ENCODE results near the gene DBNDD2.

DBNDD2 gene

GRCh38 chr20:45387274-45387673 is 20.8 kb upstream of the DBNDD2 start:
- DNase-seq = no peak

- DNase-seq = no peak
These were observed 17.2 kb upstream of the DBNDD2 start for GRCh38 chr20:45390931-45391330.

DNA sequence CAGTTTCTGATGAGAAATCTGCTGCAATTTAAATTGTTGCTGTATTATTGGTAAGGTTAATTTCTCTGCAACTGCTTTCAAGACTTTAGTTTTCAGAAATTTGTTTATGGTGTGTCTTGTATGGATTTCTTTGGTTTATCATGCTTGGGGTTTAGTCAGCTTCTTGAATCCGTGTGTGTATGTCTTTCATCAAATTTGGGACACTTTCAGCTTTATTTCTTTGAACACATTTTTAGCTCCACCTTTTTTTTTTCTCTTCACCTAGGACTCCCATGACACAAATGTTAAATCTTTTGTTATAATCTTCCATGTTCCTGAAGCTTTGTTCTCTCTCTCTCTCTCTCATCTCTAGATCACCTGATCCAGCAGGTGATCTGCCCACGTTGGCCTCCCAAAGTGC is 16.5 kb upstream of the DBNDD2 start:
- no peak for DNase-seq

- DNase-seq = no peak
These were observed 15.4 kb upstream of the DBNDD2 start for GRCh38 chr20:45392733-45393132.

- DNase-seq = no peak
These were observed 13.6 kb upstream of the DBNDD2 start for GRCh38 chr20:45394221-45395113.

GRCh38 chr20:45395114-45395415 is 13.0 kb upstream of the DBNDD2 start:
- no peak for DNase-seq

DNA sequence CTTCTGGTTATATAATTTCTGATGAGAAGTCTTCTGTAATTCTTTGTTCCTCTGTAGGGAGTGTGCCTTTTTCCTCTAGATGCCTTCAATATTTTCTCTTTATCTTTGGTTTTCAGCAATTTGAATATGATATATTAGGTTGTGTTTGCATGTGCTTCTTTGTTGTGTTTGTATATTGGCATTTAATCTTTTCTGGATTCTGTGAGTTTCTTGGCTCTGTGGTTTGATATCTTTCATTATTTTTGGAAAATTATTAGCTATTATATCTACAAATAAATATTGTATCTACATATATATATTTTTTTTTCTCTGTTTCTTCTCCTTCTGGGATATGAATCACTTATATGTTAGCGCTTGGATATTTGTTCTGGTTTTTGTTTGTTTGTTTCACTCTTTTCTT is 9.1 kb upstream of the DBNDD2 start:
- no peak for DNase-seq

- DNase-seq = no peak
These were observed 7.6 kb upstream of the DBNDD2 start for GRCh38 chr20:45400346-45401031.

DNA sequence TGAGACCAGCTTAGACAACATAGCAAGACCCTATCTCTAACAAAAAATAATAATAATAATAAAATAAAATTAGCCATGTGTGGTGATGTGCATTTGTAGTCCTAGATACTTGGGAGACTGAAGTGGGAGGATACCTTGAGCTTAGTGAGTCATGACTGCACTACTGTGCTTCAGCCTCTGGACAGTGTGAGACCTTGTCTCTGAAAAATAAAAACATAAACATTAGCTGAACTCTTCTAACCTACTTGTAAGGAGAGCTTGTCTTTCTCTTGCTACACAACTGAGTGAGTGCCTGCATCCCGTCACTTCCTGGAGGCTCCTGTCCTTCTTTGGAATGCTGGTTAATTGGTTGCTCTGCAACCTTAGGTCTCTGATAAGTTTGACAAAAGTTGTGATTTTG is 5.1 kb upstream of the DBNDD2 start:
- no peak for DNase-seq

GRCh38 chr20:45404438-45404837 is 3.7 kb upstream of the DBNDD2 start:
- no peak for DNase-seq

DNA sequence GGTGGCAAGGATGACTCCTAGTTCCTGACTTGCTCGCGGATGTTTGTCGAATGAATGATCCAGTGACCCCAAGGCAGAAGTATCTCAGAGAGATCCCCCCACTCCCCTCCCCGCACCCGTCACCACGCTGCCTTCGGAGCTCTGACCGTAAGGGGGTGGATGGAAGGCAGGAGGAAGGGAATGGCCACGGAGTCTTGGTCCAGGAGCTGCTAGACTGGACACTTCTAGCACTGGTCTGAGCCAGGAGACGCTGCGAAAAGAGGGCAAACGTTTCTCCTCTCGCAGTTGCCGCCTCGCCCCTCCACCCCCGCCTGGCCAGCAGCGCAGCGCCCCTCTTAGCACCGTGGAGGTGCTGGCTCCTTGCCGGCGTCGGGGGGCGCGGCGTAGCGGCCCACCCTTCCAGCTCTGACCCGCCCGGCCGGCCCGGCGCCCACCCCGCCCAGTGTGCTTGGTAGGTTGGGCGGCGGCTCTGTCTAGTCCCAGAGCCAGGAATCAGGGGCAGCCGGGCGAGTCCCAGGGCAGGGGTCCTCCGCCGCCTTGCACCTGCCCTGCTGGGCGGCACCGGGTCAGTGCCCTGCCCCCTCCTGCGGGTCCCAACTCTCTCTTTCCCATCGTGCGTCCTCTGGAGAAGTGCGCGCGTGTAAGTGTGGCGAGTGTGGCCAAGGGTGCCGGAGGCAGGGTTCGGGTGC is 2.4 kb upstream of the DBNDD2 start:
- DNase-seq = peak in 1 of 2 experiments; percentile 50

GRCh38 chr20:45406260-45407066 is 1.6 kb upstream of the DBNDD2 start:
- peak in 1 of 2 experiments; percentile 26 for DNase-seq

GRCh38 chr20:45407067-45407745 is 883 bp upstream of the DBNDD2 start:
- peak in 1 of 2 experiments; percentile 33 for DNase-seq

- DNase-seq = no peak
These were observed 641 bp downstream of the DBNDD2 start for GRCh38 chr20:45408646-45409213.

DNA sequence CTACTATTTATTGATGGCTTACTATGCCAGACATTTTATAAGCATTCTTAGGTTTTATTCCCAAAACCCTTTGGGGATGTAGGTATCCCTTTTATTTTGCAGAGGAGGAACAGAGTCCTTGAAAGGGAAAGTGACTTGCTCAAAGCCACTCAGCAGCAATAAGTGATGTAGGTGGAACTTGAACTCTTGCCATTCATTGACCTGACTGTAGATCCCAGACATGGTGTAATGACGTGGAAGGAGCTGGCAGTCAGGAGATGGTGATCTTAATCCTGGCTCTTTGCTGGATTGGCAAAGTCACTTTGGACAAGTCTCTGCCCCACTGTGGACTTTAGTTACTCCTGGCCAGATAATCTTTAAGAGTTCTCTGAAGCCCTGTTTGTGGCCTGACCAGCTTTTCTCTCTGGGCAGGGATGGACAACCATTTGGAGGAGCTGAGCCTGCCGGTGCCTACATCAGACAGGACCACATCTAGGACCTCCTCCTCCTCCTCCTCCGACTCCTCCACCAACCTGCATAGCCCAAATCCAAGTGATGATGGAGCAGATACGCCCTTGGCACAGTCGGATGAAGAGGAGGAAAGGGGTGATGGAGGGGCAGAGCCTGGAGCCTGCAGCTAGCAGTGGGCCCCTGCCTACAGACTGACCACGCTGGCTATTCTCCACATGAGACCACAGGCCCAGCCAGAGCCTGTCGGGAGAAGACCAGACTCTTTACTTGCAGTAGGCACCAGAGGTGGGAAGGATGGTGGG is 1.6 kb downstream of the DBNDD2 start:
- DNase-seq = no peak

DNA sequence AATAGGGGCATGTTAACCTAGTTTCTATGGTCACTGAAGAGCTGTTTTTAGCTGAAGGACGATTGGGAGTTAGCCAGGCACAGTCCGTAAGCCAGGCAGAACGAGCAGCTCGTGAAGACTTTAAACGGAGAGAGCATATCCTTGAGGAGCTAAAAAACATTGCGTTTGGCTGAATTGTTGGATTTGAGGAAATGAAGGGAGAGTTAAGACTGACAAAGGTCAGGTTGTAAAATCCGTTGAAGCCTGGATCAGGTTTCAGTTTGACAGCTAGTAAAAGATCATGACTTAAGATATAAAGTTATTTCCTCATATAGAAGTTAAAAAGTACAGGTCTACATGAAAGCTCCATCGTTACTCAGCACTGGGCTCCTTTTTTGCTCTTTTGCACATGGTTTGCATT is 2.8 kb downstream of the DBNDD2 start:
- no peak for DNase-seq

DNA sequence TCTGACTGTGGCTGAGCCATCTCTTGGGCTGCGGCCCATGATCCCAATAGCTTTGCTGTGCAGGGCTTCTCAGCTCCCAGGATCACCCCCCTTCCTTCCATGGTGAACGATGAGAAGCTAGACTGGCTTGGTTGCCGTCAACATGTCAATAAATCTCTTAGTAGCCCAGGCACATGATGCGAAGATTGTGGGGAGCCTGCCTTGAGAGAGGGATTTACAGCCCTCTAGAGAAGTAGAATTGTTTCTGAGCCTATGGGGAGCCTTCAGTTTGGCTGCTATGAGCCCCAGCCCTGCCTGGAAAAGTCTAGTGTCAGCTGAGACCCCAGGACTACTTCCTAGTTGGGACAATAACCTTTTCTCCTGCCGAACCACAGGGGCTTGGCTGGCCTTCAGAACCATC is 4.6 kb downstream of the DBNDD2 start:
- DNase-seq = no peak

- DNase-seq = no peak
These were observed 5.4 kb downstream of the DBNDD2 start for GRCh38 chr20:45413479-45413878.

GRCh38 chr20:45415822-45416637 is 7.9 kb downstream of the DBNDD2 start, which contains the start of gene PIGT:
Gene PIGT, plus strand, starts transcription at chr20:45416141. Its CDS starts 16 bp downstream, at chr20:45416157.
- DNase-seq = peak; percentile 74 to 86

- DNase-seq = no peak
These were observed 8.8 kb downstream of the DBNDD2 start for GRCh38 chr20:45416917-45417316.

Measured in SW 1271 (cell line).